HepG2 (cell line): ENCODE measurements around the gene PRDM7. TPM values are rescaled to one million over a fixed set of nuclear protein-coding genes. Genes with fewer than 3 reads are reported as not detected.

Experiments
- KLF16 ChIP-seq, 2 experiments: sonication (generic) in 1 of 2; formaldehyde crosslinking in 1 of 2; IDR thresholded peaks; 2 replicates each; pipeline versions ENCODE4 v1.6.1 to v1.8.0; 2016 to 2023; ENCODE audit warnings: missing genetic modification reagents in 2 of 2, missing compliant biosample characterization in 1 of 2
- ZEB1 ChIP-seq: IDR thresholded peaks from 2 replicates; pipeline ENCODE4 v1.6.1; 2012; ENCODE audit warnings: mild to moderate bottlenecking, low read depth, inconsistent platforms; ENCODE audit not compliant: insufficient replicate concordance
- polyA plus RNA-seq, 8 experiments: library from polyadenylated mRNA; depleted of rRNA in 3 of 8; stranded (reverse) in 7 of 8; unstranded in 1 of 8; fragments of >200 nt; fragmentation: Illumina TruSeq in 4 of 8; extraction: Trizol in 4 of 8; gene quantifications; 2 replicates each; pipeline versions ENCODE4 v1.2.1 to v1.2.3, GENCODE V29; 2011 to 2016; ENCODE audit warnings: low read depth in 4 of 8, missing spikeins in 1 of 8, mixed read lengths in 1 of 8; ENCODE audit not compliant: insufficient read depth in 1 of 8
- total RNA-seq, 5 experiments: library from RNA; depleted of rRNA; stranded (reverse); fragments of >200 nt; fragmentation: Illumina TruSeq; extraction: Trizol; gene quantifications; 2 replicates each; pipeline ENCODE4 v1.2.3, GENCODE V29; 2016; ENCODE audit warnings: low read depth in 1 of 5
- TF ChIP-seq, protein P1 (sequence below): sonication (generic); formaldehyde crosslinking; IDR thresholded peaks from 2 replicates; pipeline ENCODE4 v1.9.0; 2022; ENCODE audit warnings: low read depth, missing genetic modification reagents
- TF ChIP-seq, protein P2 (sequence below): sonication (generic); formaldehyde crosslinking; IDR thresholded peaks from 2 replicates; pipeline ENCODE4 v1.8.1; 2023; ENCODE audit warnings: mild to moderate bottlenecking, moderate library complexity, missing genetic modification reagents
- TF ChIP-seq, protein P3 (sequence below): sonication (generic); formaldehyde crosslinking; IDR thresholded peaks from 2 replicates; pipeline ENCODE4 v1.4.0; 2020; ENCODE audit warnings: mild to moderate bottlenecking, missing genetic modification reagents, borderline replicate concordance

PRDM7 gene
- total and polyA plus RNA-seq, 2 of the 13 experiments (the other 11 are each of a cell fraction or from before 2014, with no cell fraction given) = not detected

DNA sequence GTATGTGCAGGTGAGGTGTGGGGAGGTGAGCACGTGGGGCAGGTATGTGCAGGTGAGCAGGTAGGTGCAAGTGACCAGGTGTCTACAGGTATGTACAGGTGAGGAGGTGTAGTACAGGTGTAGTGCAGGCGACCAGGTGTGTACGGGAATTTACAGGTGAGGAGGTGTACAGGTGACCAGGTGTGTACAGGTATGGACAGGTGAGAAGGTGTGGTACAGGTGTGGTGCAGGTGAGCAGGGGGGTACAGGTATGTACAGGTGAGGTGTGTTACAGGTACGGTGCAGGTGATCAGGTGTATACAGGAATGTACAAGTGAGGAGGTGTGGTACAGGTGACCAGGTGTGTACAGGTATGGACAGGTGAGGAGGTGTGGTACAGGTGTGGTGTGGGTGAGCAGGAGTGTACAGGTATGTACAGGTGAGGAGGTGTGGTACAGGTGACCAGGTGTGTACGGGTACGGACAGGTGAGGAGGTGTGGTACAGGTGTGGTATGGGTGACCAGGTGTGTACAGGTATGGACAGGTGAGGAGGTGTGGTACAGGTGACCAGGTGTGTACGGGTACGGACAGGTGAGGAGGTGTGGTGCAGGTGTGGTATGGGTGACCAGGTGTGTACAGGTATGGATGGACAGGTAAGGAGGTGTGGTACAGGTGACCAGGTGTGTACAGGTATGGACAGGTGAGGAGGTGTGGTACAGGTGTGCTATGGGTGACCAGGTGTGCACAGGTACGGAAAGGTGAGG, 45.0 kb downstream of the PRDM7 start (continued):
- TF ChIP-seq, protein P1, sequence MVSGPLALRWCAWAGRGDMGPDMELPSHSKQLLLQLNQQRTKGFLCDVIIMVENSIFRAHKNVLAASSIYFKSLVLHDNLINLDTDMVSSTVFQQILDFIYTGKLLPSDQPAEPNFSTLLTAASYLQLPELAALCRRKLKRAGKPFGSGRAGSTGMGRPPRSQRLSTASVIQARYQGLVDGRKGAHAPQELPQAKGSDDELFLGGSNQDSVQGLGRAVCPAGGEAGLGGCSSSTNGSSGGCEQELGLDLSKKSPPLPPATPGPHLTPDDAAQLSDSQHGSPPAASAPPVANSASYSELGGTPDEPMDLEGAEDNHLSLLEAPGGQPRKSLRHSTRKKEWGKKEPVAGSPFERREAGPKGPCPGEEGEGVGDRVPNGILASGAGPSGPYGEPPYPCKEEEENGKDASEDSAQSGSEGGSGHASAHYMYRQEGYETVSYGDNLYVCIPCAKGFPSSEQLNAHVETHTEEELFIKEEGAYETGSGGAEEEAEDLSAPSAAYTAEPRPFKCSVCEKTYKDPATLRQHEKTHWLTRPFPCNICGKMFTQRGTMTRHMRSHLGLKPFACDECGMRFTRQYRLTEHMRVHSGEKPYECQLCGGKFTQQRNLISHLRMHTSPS (CRISPR knock-in tag) = no peak
- TF ChIP-seq, protein P2, sequence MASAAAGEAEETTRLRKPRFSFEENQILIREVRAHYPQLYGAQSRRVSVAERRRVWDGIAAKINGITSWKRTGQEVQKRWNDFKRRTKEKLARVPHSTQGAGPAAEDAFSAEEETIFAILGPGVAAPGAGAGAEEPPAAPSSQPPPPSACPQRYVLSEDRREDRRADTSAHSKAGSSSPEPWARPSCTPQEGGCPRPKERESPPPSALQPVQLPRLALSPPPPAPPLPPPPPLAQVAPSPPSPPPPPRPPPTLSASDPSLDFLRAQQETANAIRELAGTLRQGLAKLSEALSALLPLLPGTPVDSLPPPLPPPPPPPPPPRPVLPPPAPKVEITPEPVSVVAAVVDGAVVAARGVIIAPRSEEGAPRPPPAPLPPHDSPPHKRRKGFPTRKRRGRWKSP (CRISPR knock-in tag) = no peak
- TF ChIP-seq, protein P3, sequence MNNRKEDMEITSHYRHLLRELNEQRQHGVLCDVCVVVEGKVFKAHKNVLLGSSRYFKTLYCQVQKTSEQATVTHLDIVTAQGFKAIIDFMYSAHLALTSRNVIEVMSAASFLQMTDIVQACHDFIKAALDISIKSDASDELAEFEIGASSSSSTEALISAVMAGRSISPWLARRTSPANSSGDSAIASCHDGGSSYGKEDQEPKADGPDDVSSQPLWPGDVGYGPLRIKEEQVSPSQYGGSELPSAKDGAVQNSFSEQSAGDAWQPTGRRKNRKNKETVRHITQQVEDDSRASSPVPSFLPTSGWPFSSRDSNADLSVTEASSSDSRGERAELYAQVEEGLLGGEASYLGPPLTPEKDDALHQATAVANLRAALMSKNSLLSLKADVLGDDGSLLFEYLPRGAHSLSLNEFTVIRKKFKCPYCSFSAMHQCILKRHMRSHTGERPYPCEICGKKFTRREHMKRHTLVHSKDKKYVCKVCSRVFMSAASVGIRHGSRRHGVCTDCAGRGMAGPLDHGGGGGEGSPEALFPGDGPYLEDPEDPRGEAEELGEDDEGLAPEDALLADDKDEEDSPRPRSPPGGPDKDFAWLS (CRISPR knock-in tag) = no peak
- TF ChIP-seq ZEB1 (peak; percentile 100), KLF16 (CRISPR knock-in tag; IDR thresholded peaks at IDR 0.05) (0 out of 4 replicates have a peak, but pooled peaks of 1 of the 2 experiments have one; percentile 18)
